HG02943 (cell line): Measurements from ENCODE around the gene GUCY1A2.
"Not testable (repeated sequence)": the region's sequence is repeated elsewhere in the genome, so short reads cannot be mapped to it uniquely, and the experiment has no call there.

Experiments
- ATAC-seq: cut with Tn5 transposase; IDR thresholded peaks from one replicate; pipeline ENCODE4 v1.9.1; 2021; ENCODE audit warnings: mild to moderate bottlenecking, low read depth, moderate library complexity; ENCODE audit not compliant: unreplicated experiment

Gene GUCY1A2

GRCh38 chr11:106853850-106854401 is 164.3 kb downstream of the GUCY1A2 start:
- no peak for ATAC-seq

GRCh38 chr11:106852779-106853178 is 165.5 kb downstream of the GUCY1A2 start:
- no peak for ATAC-seq

GRCh38 chr11:106848526-106848925 is 169.8 kb downstream of the GUCY1A2 start:
- no peak for ATAC-seq

GRCh38 chr11:106842134-106842533 is 176.1 kb downstream of the GUCY1A2 start:
- ATAC-seq, result no peak

GRCh38 chr11:106840947-106841346 is 177.3 kb downstream of the GUCY1A2 start:
- no peak for ATAC-seq

- ATAC-seq, result no peak
Measured at GRCh38 chr11:106840146-106840545, 178.1 kb downstream of the GUCY1A2 start.

GRCh38 chr11:106834567-106834966 is 183.7 kb downstream of the GUCY1A2 start:
- no peak for ATAC-seq

GRCh38 chr11:106828976-106829375 is 189.3 kb downstream of the GUCY1A2 start:
- no peak for ATAC-seq

- no peak for ATAC-seq
Measured at GRCh38 chr11:106828576-106828975, 189.7 kb downstream of the GUCY1A2 start.

- ATAC-seq, result no peak
Measured at GRCh38 chr11:106827687-106828086, 190.6 kb downstream of the GUCY1A2 start.

- ATAC-seq, result not testable (repeated sequence)
Measured at GRCh38 chr11:106826558-106826957, 191.7 kb downstream of the GUCY1A2 start.

GRCh38 chr11:106821826-106822225 is 196.4 kb downstream of the GUCY1A2 start:
- ATAC-seq, result no peak

- ATAC-seq, result no peak
Measured at GRCh38 chr11:106821291-106821690, 197.0 kb downstream of the GUCY1A2 start.

GRCh38 chr11:106818443-106818842 is 199.8 kb downstream of the GUCY1A2 start:
- ATAC-seq, result no peak

- no peak for ATAC-seq
Measured at GRCh38 chr11:106815209-106815608, 203.1 kb downstream of the GUCY1A2 start.

GRCh38 chr11:106813806-106814205 is 204.5 kb downstream of the GUCY1A2 start:
- no peak for ATAC-seq

- no peak for ATAC-seq
Measured at GRCh38 chr11:106794058-106794457, 224.2 kb downstream of the GUCY1A2 start.

- ATAC-seq, result no peak
Measured at GRCh38 chr11:106789406-106789805, 228.9 kb downstream of the GUCY1A2 start.

GRCh38 chr11:106787454-106787853 is 230.8 kb downstream of the GUCY1A2 start:
- no peak for ATAC-seq

GRCh38 chr11:106785913-106786650 is 232.2 kb downstream of the GUCY1A2 start:
- ATAC-seq, result no peak

- ATAC-seq, result not testable (repeated sequence)
Measured at GRCh38 chr11:106777302-106777701, 241.0 kb downstream of the GUCY1A2 start.

- no peak for ATAC-seq
Measured at GRCh38 chr11:106770489-106771085, 247.7 kb downstream of the GUCY1A2 start.
